ENCODE data around the gene SLC14A1.

- TF ChIP-seq CTCF (IDR thresholded peaks at IDR 0.05) (no peak), POLR2A (IDR thresholded peaks at IDR 0.05) (no peak), POLR2AphosphoS5 (IDR thresholded peaks at IDR 0.05) (no peak)
These were observed 32.2 kb upstream of the SLC14A1 start for GRCh38 chr18:45691816-45692179.

Measured in suprapubic skin (tissue), 4 donors.